A549 (cell line): Measurements from ENCODE around the gene RAP1GAP2. TPM values are rescaled to one million over a fixed set of nuclear protein-coding genes. Genes with fewer than 3 reads are reported as not detected.

Source experiments
- ATAC-seq, 2 experiments: fragments of 200-7000 bp in 1 of 2; fragments of >200 bp in 1 of 2; cut with Nextera tagmentation in 1 of 2; cut with Tn5 transposase in 1 of 2; 3 replicates each; pipeline versions ENCODE4 v1.8.0 to v1.9.1; 2018 to 2020; ENCODE audit warnings: mild to moderate bottlenecking in 1 of 2, moderate library complexity in 1 of 2
- CTCF ChIA-PET: fragments of 300-600 bp; sonication (Branson Sonifier 250); formaldehyde crosslinking; extraction: SDS; loops from one replicate; lab custom pipeline; 2021; ENCODE audit warnings: antibody characterized with exemption, inconsistent platforms; lab: Yijun Ruan, JAX
- POLR2A ChIA-PET: fragments of 350-600 bp; formaldehyde crosslinking; extraction: SDS; loops from one replicate; lab custom pipeline; 2021; ENCODE audit warnings: antibody characterized with exemption, inconsistent platforms; lab: Yijun Ruan, JAX
- DNase-seq, 2 experiments: peaks; one replicate each; pipeline versions ENCODE4 v3.0.0 to v3.0.0-alpha.2; 2011 to 2016; ENCODE audit warnings: low read depth in 1 of 2, low spot score in 1 of 2
- FAIRE-seq: peaks from 2 replicates; lab custom pipeline; 2011; peaks lifted over from hg19 to GRCh38; lab: Jason Lieb, UNC
- H3K27ac ChIP-seq, 2 experiments: fragments of >200 bp; sonication (Bioruptor Twin); formaldehyde crosslinking; 3 replicates each; pipeline ENCODE4 v1.5.1; 2016 to 2017
- H3K4me1 ChIP-seq: fragments of >200 bp; sonication (Bioruptor Twin); formaldehyde crosslinking; 3 replicates; pipeline ENCODE4 v1.6.1; 2016
- H3K4me2 ChIP-seq: fragments of >200 bp; sonication (Bioruptor Twin); formaldehyde crosslinking; 3 replicates; pipeline ENCODE4 v1.6.1; 2016
- H3K4me3 ChIP-seq: fragments of >200 bp; sonication (Bioruptor Twin); formaldehyde crosslinking; 3 replicates; pipeline ENCODE4 v1.5.1; 2016
- H3K9me3 ChIP-seq: fragments of >200 bp; sonication (Bioruptor Twin); formaldehyde crosslinking; 3 replicates; pipeline ENCODE4 v1.6.1; 2016
- BHLHE40 ChIP-seq: IDR thresholded peaks from 2 replicates; pipeline ENCODE4 v1.6.1; 2012; ENCODE audit warnings: low read depth, low read length, inconsistent platforms
- CBX2 ChIP-seq: fragments of 200-600 bp; sonication (generic); IDR thresholded peaks from 2 replicates; pipeline ENCODE4 v1.6.1; 2016; ENCODE audit warnings: low read depth, mild to moderate bottlenecking, borderline replicate concordance
- CBX8 ChIP-seq: fragments of 200-600 bp; sonication (generic); IDR thresholded peaks from 2 replicates; pipeline ENCODE4 v1.6.1; 2016
- CEBPB ChIP-seq, 2 experiments: fragments of >200 bp in 1 of 2; sonication (Bioruptor Twin) in 1 of 2; formaldehyde crosslinking in 1 of 2; IDR thresholded peaks; 2 replicates each; pipeline ENCODE4 v1.6.1; 2012 to 2016
- EHF ChIP-seq: fragments of 250-450 bp; sonication (Bioruptor Pico); IDR thresholded peaks from 2 replicates; pipeline ENCODE4 v1.5.0; 2020; ENCODE audit warnings: mild to moderate bottlenecking
- EHMT2 ChIP-seq: fragments of 200-600 bp; sonication (generic); IDR thresholded peaks from 2 replicates; pipeline ENCODE4 v1.6.1; 2016; ENCODE audit warnings: antibody characterized with exemption, low read depth, mild to moderate bottlenecking, moderate library complexity
- ESRRA ChIP-seq: fragments of 150-350 bp; IDR thresholded peaks from 2 replicates; pipeline ENCODE4 v1.6.1; 2014; ENCODE audit warnings: mild to moderate bottlenecking, low read length, borderline replicate concordance
- FOSL2 ChIP-seq, 2 experiments: fragments of 450-650 bp in 1 of 2; fragments of >200 bp in 1 of 2; sonication (Bioruptor Twin) in 1 of 2; formaldehyde crosslinking; IDR thresholded peaks; 2 replicates each; pipeline versions ENCODE4 v1.5.0 to v1.6.1; 2016 to 2020; ENCODE audit warnings: mild to moderate bottlenecking in 1 of 2, moderate library complexity in 1 of 2
- FOXS1 ChIP-seq: fragments of 250-450 bp; sonication (Bioruptor Pico); IDR thresholded peaks from 2 replicates; pipeline ENCODE4 v1.5.0; 2020; ENCODE audit warnings: mild to moderate bottlenecking, moderate library complexity
- HOXA7 ChIP-seq: fragments of 250-450 bp; sonication (Bioruptor Pico); IDR thresholded peaks from 2 replicates; pipeline ENCODE4 v1.5.0; 2020; ENCODE audit warnings: mild to moderate bottlenecking, moderate library complexity
- HOXB13 ChIP-seq: fragments of 250-450 bp; sonication (Bioruptor Pico); IDR thresholded peaks from 2 replicates; pipeline ENCODE4 v1.5.0; 2020; ENCODE audit warnings: low read depth, mild to moderate bottlenecking, moderate library complexity
- HOXB5 ChIP-seq: fragments of 250-450 bp; sonication (Bioruptor Pico); IDR thresholded peaks from 2 replicates; pipeline ENCODE4 v1.5.0; 2020; ENCODE audit warnings: mild to moderate bottlenecking, moderate library complexity
- JUN ChIP-seq, 2 experiments: fragments of >200 bp; sonication (Bioruptor Twin); formaldehyde crosslinking; IDR thresholded peaks; 2 replicates in 1 of 2; 3 replicates in 1 of 2; pipeline ENCODE4 v1.6.1; 2016 to 2017
- KDM1A ChIP-seq: fragments of 200-600 bp; sonication (generic); IDR thresholded peaks from 2 replicates; pipeline ENCODE4 v1.6.1; 2016; ENCODE audit warnings: low read depth, mild to moderate bottlenecking
- MAFK ChIP-seq: fragments of 450-650 bp; IDR thresholded peaks from 2 replicates; pipeline ENCODE4 v1.6.1; 2014; ENCODE audit not compliant: partially characterized antibody
- NPAS2 ChIP-seq: fragments of 250-450 bp; sonication (Bioruptor Pico); IDR thresholded peaks from 2 replicates; pipeline ENCODE4 v1.8.0; 2022; ENCODE audit warnings: mild to moderate bottlenecking, moderate library complexity, borderline replicate concordance
- NR3C1 ChIP-seq: fragments of >200 bp; sonication (Bioruptor Twin); formaldehyde crosslinking; IDR thresholded peaks from 3 replicates; pipeline ENCODE4 v1.6.1; 2017
- PHF8 ChIP-seq: fragments of 200-600 bp; sonication (generic); IDR thresholded peaks from 2 replicates; pipeline ENCODE4 v1.6.1; 2016; ENCODE audit warnings: low read depth, mild to moderate bottlenecking, antibody characterized with exemption, moderate library complexity, borderline replicate concordance
- POLR2A ChIP-seq: IDR thresholded peaks from 2 replicates; pipeline ENCODE4 v1.6.1; 2012; ENCODE audit warnings: mild to moderate bottlenecking, low read length
- POLR2AphosphoS2 ChIP-seq: conservative IDR thresholded peaks from 2 replicates; pipeline ENCODE4 v1.6.1; 2012; ENCODE audit warnings: low read length, improper control_type of control experiment, inconsistent platforms
- RCOR1 ChIP-seq: fragments of 150-350 bp; IDR thresholded peaks from 2 replicates; pipeline ENCODE4 v1.6.1; 2014; ENCODE audit warnings: antibody characterized with exemption, low read length, low read depth
- RFX5 ChIP-seq: fragments of 450-650 bp; IDR thresholded peaks from 2 replicates; pipeline ENCODE4 v1.7.1; 2014; ENCODE audit warnings: antibody characterized with exemption, mild to moderate bottlenecking, moderate library complexity
- SMC3 ChIP-seq: fragments of >200 bp; sonication (Bioruptor Twin); formaldehyde crosslinking; IDR thresholded peaks from 3 replicates; pipeline ENCODE4 v1.6.1; 2018; ENCODE audit warnings: inconsistent platforms
- SREBF2 ChIP-seq: fragments of 450-650 bp; IDR thresholded peaks from 2 replicates; pipeline ENCODE4 v1.6.1; 2014; ENCODE audit warnings: mild to moderate bottlenecking, moderate library complexity
- TFCP2L1 ChIP-seq: fragments of 250-450 bp; sonication (Bioruptor Pico); IDR thresholded peaks from 2 replicates; pipeline ENCODE4 v1.5.0; 2021; ENCODE audit warnings: mild to moderate bottlenecking
- ZC3H11A ChIP-seq: fragments of 450-650 bp; IDR thresholded peaks from 2 replicates; pipeline ENCODE4 v1.6.1; 2014; ENCODE audit warnings: antibody characterized with exemption, mild to moderate bottlenecking
- ZFP36 ChIP-seq: fragments of 450-650 bp; IDR thresholded peaks from 2 replicates; pipeline ENCODE4 v1.6.1; 2014; ENCODE audit warnings: borderline replicate concordance; ENCODE audit not compliant: partially characterized antibody
- WGBS: methylation state at CpG from one replicate; pipeline ENCODE4 v1.1.6; 2017; ENCODE audit errors: missing lambda C conversion rate; 5-methylcytosine and 5-hydroxymethylcytosine counted together
- polyA plus RNA-seq, 4 experiments: library from polyadenylated mRNA; depleted of rRNA in 3 of 4; stranded (reverse); fragments of >200 nt; fragmentation: RNase III in 1 of 4; extraction: RNeasy Plus Mini Kit Qiagen cat#74134 plus additional on column Dnase treatment in 1 of 4; gene quantifications; 2 replicates in 3 of 4; 3 replicates in 1 of 4; pipeline ENCODE4 v1.2.3, GENCODE V29; 2011 to 2017
- TF ChIP-seq, protein P1 (sequence below): fragments of >200 bp; sonication (Bioruptor Twin); formaldehyde crosslinking; IDR thresholded peaks from 3 replicates; pipeline ENCODE4 v1.5.1; 2016
- TF ChIP-seq, protein P2 (sequence below): IDR thresholded peaks from 2 replicates; pipeline ENCODE4 v1.6.1; 2012
- TF ChIP-seq, protein P3 (sequence below): fragments of 200-600 bp; sonication (generic); IDR thresholded peaks from 2 replicates; pipeline ENCODE4 v1.6.1; 2016; ENCODE audit warnings: antibody characterized with exemption, mild to moderate bottlenecking, moderate library complexity
- TF ChIP-seq, protein P4 (sequence below): fragments of 150-350 bp; IDR thresholded peaks from 2 replicates; pipeline ENCODE4 v1.6.1; 2014; ENCODE audit warnings: low read depth, mild to moderate bottlenecking, low read length
- TF ChIP-seq, protein P5 (sequence below): fragments of 450-650 bp; IDR thresholded peaks from 2 replicates; pipeline ENCODE4 v1.6.1; 2014; ENCODE audit warnings: antibody characterized with exemption
- TF ChIP-seq, protein P6 (sequence below): fragments of >200 bp; sonication (Bioruptor Twin); formaldehyde crosslinking; IDR thresholded peaks from 3 replicates; pipeline ENCODE4 v1.6.1; 2016

RAP1GAP2 gene
- polyA plus RNA-seq, 2 of the 4 experiments (the other 2 are of a cell fraction): 8.3 to 20.8 TPM

DNA sequence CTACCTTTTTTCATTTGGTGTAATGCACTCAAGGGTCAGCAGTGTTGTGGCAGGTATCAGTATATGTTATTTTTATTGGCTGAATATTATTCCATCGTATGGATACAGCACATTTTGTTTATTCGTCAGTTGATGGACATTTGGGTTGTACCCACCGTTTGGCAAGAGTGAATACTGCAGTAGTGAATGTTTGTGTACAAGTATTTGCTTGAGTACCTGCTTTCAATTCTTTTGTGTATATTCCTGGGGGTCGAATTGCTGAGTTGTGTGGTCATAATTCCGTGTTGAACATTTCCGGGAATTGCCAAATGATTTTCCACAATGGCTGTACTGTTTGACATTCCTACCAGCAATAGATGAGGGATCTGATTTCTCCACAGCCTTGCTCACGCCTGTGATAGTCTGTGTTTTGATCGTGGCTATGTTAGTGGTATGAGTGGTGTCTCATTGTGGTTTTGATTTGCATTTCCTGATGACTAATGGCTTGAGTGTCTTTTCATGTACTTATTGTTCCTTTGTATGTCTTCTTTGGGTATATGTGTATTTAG lies 158.7 kb downstream of the RAP1GAP2 start:
- Histone ChIP-seq H3K9me3 (no peaks in the 10 kb centered on the region), H3K27ac (peak overlapping the region; percentile 83 to 91), H3K4me2 (peak overlapping the region; percentile 57), H3K4me3 (no peak overlapping the region), H3K4me1 (peaks cover 73% of the 10 kb centered on the region)
- peak; percentile 86 for ATAC-seq
- peak; percentile 90 to 98 for DNase-seq
- WGBS: 2% methylated on average over 8 of the region's 8 CpGs
- ChIA-PET POLR2A (no interaction called here), CTCF (interaction anchor here (1.6 to 8.9 kb wide), 6 partner anchors 9 to 169 kb away, joined by 5 to 60 read pairs (median 12); no protein-coding TSS in a partner anchor)
- peak; percentile 100 for FAIRE-seq
- TF ChIP-seq EHMT2 (no peak), PHF8 (no peak), KDM1A (no peak), FOSL2 (IDR thresholded peaks at IDR 0.05) (peak; percentile 94), FOSL2 (CRISPR knock-in tag; IDR thresholded peaks at IDR 0.05) (peak; percentile 99), MAFK (peak; percentile 45), HOXB5 (CRISPR knock-in tag) (peak; percentile 18; the same call in 1 of the 2 replicates), JUN (IDR thresholded peaks at IDR 0.05) (peak; percentile 97 to 99), ZFP36 (peak; percentile 78), HOXA7 (no peak), NR3C1 (no peak), POLR2A (no peak), CBX8 (no peak), EHF (CRISPR knock-in tag) (no peak), HOXB13 (no peak), ESRRA (no peak), TFCP2L1 (no peak), NPAS2 (CRISPR knock-in tag) (no peak), POLR2AphosphoS2 (no peak), RFX5 (no peak), SREBF2 (no peak), CEBPB (IDR thresholded peaks at IDR 0.05) (peak; percentile 94 to 95), BHLHE40 (no peak; the same call in 1 of the 2 replicates), FOXS1 (CRISPR knock-in tag) (no peak), CBX2 (no peak), SMC3 (peak; percentile 48; the same call in 2 of the 3 replicates), RCOR1 (no peak), ZC3H11A (no peak)
- TF ChIP-seq, protein P1, sequence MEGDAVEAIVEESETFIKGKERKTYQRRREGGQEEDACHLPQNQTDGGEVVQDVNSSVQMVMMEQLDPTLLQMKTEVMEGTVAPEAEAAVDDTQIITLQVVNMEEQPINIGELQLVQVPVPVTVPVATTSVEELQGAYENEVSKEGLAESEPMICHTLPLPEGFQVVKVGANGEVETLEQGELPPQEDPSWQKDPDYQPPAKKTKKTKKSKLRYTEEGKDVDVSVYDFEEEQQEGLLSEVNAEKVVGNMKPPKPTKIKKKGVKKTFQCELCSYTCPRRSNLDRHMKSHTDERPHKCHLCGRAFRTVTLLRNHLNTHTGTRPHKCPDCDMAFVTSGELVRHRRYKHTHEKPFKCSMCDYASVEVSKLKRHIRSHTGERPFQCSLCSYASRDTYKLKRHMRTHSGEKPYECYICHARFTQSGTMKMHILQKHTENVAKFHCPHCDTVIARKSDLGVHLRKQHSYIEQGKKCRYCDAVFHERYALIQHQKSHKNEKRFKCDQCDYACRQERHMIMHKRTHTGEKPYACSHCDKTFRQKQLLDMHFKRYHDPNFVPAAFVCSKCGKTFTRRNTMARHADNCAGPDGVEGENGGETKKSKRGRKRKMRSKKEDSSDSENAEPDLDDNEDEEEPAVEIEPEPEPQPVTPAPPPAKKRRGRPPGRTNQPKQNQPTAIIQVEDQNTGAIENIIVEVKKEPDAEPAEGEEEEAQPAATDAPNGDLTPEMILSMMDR: no peak
- TF ChIP-seq, protein P2, sequence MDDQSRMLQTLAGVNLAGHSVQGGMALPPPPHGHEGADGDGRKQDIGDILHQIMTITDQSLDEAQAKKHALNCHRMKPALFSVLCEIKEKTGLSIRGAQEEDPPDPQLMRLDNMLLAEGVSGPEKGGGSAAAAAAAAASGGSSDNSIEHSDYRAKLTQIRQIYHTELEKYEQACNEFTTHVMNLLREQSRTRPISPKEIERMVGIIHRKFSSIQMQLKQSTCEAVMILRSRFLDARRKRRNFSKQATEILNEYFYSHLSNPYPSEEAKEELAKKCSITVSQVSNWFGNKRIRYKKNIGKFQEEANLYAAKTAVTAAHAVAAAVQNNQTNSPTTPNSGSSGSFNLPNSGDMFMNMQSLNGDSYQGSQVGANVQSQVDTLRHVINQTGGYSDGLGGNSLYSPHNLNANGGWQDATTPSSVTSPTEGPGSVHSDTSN: no peak
- TF ChIP-seq, protein P3, sequence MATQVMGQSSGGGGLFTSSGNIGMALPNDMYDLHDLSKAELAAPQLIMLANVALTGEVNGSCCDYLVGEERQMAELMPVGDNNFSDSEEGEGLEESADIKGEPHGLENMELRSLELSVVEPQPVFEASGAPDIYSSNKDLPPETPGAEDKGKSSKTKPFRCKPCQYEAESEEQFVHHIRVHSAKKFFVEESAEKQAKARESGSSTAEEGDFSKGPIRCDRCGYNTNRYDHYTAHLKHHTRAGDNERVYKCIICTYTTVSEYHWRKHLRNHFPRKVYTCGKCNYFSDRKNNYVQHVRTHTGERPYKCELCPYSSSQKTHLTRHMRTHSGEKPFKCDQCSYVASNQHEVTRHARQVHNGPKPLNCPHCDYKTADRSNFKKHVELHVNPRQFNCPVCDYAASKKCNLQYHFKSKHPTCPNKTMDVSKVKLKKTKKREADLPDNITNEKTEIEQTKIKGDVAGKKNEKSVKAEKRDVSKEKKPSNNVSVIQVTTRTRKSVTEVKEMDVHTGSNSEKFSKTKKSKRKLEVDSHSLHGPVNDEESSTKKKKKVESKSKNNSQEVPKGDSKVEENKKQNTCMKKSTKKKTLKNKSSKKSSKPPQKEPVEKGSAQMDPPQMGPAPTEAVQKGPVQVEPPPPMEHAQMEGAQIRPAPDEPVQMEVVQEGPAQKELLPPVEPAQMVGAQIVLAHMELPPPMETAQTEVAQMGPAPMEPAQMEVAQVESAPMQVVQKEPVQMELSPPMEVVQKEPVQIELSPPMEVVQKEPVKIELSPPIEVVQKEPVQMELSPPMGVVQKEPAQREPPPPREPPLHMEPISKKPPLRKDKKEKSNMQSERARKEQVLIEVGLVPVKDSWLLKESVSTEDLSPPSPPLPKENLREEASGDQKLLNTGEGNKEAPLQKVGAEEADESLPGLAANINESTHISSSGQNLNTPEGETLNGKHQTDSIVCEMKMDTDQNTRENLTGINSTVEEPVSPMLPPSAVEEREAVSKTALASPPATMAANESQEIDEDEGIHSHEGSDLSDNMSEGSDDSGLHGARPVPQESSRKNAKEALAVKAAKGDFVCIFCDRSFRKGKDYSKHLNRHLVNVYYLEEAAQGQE: no peak
- TF ChIP-seq, protein P4, sequence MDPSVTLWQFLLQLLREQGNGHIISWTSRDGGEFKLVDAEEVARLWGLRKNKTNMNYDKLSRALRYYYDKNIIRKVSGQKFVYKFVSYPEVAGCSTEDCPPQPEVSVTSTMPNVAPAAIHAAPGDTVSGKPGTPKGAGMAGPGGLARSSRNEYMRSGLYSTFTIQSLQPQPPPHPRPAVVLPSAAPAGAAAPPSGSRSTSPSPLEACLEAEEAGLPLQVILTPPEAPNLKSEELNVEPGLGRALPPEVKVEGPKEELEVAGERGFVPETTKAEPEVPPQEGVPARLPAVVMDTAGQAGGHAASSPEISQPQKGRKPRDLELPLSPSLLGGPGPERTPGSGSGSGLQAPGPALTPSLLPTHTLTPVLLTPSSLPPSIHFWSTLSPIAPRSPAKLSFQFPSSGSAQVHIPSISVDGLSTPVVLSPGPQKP: no peak
- TF ChIP-seq, protein P5, sequence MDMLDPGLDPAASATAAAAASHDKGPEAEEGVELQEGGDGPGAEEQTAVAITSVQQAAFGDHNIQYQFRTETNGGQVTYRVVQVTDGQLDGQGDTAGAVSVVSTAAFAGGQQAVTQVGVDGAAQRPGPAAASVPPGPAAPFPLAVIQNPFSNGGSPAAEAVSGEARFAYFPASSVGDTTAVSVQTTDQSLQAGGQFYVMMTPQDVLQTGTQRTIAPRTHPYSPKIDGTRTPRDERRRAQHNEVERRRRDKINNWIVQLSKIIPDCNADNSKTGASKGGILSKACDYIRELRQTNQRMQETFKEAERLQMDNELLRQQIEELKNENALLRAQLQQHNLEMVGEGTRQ: no peak
- TF ChIP-seq, protein P6, sequence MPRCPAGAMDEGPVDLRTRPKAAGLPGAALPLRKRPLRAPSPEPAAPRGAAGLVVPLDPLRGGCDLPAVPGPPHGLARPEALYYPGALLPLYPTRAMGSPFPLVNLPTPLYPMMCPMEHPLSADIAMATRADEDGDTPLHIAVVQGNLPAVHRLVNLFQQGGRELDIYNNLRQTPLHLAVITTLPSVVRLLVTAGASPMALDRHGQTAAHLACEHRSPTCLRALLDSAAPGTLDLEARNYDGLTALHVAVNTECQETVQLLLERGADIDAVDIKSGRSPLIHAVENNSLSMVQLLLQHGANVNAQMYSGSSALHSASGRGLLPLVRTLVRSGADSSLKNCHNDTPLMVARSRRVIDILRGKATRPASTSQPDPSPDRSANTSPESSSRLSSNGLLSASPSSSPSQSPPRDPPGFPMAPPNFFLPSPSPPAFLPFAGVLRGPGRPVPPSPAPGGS: peak; percentile 90; the same call in 2 of the 3 replicates
